ENCODE measurements around the gene ARF6.
A peak's percentile ranks its signal among the peaks of the same experiment; 100 is the strongest.
"Not testable (repeated sequence)": the region's sequence is repeated elsewhere in the genome, so short reads cannot be mapped to it uniquely, and the experiment has no call there.

The ARF6 gene

GRCh38 chr14:49876563-49877127 is 16.2 kb upstream of the ARF6 start:
- DNase-seq (ENCODE audit: low read depth in 2 of 3, low spot score in 1 of 3): no peak

- DNase-seq (ENCODE audit: low read depth in 2 of 3, low spot score in 1 of 3): peak in 2 of 3 donors; percentile 54 to 69
Observed at GRCh38 chr14:49879646-49880204, 13.2 kb upstream of the ARF6 start.

GRCh38 chr14:49880267-49881064 is 12.4 kb upstream of the ARF6 start:
- DNase-seq (ENCODE audit: low read depth in 2 of 3, low spot score in 1 of 3): no peak

- no peak for DNase-seq (ENCODE audit: low read depth in 2 of 3, low spot score in 1 of 3)
Observed at GRCh38 chr14:49881350-49882001, 11.4 kb upstream of the ARF6 start.

GRCh38 chr14:49882826-49883694 is 9.8 kb upstream of the ARF6 start:
- no peak for DNase-seq (ENCODE audit: low read depth in 2 of 3, low spot score in 1 of 3)

- no peak for DNase-seq (ENCODE audit: low read depth in 2 of 3, low spot score in 1 of 3)
Observed at GRCh38 chr14:49886523-49886922, 6.4 kb upstream of the ARF6 start.

- DNase-seq (ENCODE audit: low read depth in 2 of 3, low spot score in 1 of 3): no peak
Observed at GRCh38 chr14:49888293-49888692, 4.6 kb upstream of the ARF6 start.

GRCh38 chr14:49892301-49892635 is 614 bp upstream of the ARF6 start:
- no peak for DNase-seq (ENCODE audit: low read depth in 2 of 3, low spot score in 1 of 3)

- peak; percentile 73 to 85 (median 80) for DNase-seq (ENCODE audit: low read depth in 2 of 3, low spot score in 1 of 3)
Observed at GRCh38 chr14:49893309-49894213, 679 bp downstream of the ARF6 start.

- DNase-seq (ENCODE audit: low read depth in 2 of 3, low spot score in 1 of 3): not testable (repeated sequence)
Observed at GRCh38 chr14:49894214-49895107, 1.6 kb downstream of the ARF6 start.

- DNase-seq (ENCODE audit: low read depth in 2 of 3, low spot score in 1 of 3): no peak
Observed at GRCh38 chr14:49895480-49895879, 2.6 kb downstream of the ARF6 start.

GRCh38 chr14:49896272-49896671 is 3.4 kb downstream of the ARF6 start:
- not testable (repeated sequence) for DNase-seq (ENCODE audit: low read depth in 2 of 3, low spot score in 1 of 3)

- DNase-seq (ENCODE audit: low read depth in 2 of 3, low spot score in 1 of 3): no peak
Observed at GRCh38 chr14:49896966-49897365, 4.1 kb downstream of the ARF6 start.

GRCh38 chr14:49897414-49897813 is 4.5 kb downstream of the ARF6 start:
- no peak for DNase-seq (ENCODE audit: low read depth in 2 of 3, low spot score in 1 of 3)

- no peak for DNase-seq (ENCODE audit: low read depth in 2 of 3, low spot score in 1 of 3)
Observed at GRCh38 chr14:49897965-49898364, 5.1 kb downstream of the ARF6 start.

- DNase-seq (ENCODE audit: low read depth in 2 of 3, low spot score in 1 of 3): no peak
Observed at GRCh38 chr14:49898485-49898884, 5.6 kb downstream of the ARF6 start.

GRCh38 chr14:49900973-49901372 is 8.1 kb downstream of the ARF6 start:
- no peak for DNase-seq (ENCODE audit: low read depth in 2 of 3, low spot score in 1 of 3)

- DNase-seq (ENCODE audit: low read depth in 2 of 3, low spot score in 1 of 3): not testable (repeated sequence)
Observed at GRCh38 chr14:49902679-49903246, 9.9 kb downstream of the ARF6 start.

- DNase-seq (ENCODE audit: low read depth in 2 of 3, low spot score in 1 of 3): no peak
Observed at GRCh38 chr14:49904270-49904669, 11.4 kb downstream of the ARF6 start.
